HG03066 (cell line): ENCODE data around the gene UBE2Q1.
"Not testable (repeated sequence)": the region's sequence is repeated elsewhere in the genome, so short reads cannot be mapped to it uniquely, and the experiment has no call there.

Experiments used
- ATAC-seq: cut with Tn5 transposase; IDR thresholded peaks from one replicate; pipeline ENCODE4 v1.9.1; 2021; ENCODE audit warnings: low read depth; ENCODE audit not compliant: unreplicated experiment

UBE2Q1 gene

DNA sequence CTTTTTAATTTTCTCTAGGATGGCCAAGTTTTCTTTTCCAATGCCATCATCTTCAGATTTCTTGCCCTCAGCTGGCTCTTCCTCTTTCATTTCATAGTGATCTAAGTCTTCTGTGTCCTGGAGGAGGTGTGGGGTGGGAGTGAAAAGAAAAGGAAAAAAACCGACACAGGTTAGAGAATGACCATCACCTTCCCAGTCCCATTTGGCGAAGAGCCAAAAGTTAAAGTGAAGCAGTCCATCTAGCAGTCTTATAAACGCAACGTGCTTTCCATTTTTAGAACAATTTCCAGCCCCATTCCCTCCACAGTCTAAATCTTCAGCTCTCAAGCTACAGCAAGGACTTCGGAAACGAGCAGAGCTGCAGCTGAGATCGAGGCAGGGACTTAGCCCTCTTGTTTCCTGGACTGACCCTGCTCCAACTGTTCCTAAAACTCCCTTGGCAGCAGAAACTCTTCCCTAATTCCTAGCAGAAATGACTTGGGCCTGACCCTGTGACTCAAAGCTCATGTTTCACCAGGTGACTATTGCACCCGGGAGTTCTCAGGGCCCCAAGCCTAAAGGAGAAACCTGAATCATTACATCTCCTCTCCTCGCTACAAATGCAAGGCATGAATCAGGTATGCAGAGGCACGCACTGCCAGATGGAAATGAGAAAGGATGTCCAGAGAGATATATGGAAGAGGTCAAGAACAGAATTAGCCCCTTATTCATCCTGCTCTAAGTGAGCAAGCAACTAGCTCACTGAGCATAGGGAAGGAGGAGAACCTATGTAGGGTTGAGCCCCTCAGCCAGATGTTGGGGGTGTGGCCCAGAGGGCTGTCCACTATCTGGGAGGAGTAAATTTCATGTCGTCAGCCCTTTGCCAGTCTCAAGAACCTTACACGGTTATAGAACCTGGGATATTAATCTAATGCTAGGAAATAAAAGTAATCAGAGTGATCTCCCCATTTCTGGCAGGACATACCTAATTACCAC is 5.1 kb downstream of the UBE2Q1 start:
- ATAC-seq: no peak

DNA sequence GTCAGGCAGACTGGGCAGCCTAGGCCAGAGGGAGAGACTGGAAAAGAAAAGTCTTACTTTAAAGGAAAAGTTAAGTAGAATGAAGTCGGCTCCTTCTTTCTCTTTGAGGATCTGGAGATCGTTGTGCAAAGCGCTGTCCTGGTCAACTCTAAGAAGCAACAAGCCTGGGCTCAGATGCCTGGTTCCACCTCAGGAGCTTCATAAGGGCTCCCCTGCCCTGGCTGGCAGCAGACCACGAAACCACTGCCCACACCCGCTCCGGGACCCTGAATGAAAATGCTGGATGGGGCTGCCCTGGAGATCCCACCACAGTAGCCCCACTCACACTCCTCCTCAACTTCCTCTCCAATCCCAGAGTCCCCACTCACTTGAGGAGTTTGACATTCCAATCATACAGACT is 6.4 kb downstream of the UBE2Q1 start:
- no peak for ATAC-seq

DNA sequence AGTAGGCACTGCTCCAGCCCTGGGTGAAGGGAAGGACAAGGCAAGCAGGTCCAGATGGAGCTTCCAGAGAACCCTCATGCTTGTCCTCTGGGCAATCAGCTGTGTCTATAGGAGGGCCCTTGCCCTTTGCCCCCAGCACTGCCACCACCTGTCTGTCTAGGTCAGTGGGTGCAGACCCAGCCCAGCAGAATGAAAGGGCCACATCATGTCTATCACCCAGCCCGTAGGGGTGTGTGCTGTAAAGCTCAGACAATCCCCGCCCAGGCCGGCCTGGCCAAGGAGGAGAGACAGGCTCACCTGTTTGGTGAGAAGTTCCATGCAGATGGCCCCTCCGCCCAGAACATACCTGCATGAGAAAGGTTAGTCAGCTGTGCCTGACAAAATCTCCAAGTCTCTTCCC is 7.0 kb downstream of the UBE2Q1 start:
- no peak for ATAC-seq

DNA sequence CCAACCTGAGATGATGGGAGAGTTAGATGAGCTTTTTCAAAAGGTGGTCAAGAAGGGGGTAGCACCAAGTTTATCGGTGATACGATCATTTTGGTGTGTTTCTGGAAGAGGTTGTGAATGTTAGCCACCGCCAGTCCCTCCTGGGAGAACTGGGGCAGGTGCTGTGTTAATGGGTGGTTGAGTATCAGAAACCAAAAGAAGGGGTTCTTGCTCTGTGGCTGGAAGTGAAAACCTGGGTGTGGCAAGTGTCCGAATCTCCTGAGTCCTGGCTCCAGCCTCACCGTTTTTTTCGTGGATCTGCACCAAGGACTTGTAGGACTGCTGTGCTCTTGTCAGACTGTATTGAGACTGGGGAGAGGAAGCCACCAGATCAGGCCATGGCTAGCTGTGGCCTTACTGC is 7.8 kb downstream of the UBE2Q1 start:
- no peak for ATAC-seq

DNA sequence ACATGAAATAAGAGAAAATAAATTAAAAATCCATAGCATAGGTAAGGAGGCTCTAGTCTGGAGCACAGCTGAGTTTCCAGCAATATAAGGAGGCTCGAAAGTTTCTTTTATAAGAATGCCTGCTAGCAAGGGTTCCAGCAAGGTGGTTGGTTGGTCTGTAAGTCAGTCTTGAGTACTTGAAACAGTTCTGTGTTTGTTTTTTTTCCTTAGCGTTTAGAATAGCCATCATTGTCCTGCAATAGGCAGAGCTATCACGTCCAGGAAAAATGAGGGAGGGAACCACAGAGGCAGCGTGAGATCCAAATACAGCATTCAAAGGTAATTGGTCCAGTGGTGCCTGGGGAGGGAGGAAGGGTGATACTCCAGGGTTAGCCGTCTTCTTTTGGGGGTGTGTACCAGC is 8.4 kb downstream of the UBE2Q1 start:
- ATAC-seq: no peak

DNA sequence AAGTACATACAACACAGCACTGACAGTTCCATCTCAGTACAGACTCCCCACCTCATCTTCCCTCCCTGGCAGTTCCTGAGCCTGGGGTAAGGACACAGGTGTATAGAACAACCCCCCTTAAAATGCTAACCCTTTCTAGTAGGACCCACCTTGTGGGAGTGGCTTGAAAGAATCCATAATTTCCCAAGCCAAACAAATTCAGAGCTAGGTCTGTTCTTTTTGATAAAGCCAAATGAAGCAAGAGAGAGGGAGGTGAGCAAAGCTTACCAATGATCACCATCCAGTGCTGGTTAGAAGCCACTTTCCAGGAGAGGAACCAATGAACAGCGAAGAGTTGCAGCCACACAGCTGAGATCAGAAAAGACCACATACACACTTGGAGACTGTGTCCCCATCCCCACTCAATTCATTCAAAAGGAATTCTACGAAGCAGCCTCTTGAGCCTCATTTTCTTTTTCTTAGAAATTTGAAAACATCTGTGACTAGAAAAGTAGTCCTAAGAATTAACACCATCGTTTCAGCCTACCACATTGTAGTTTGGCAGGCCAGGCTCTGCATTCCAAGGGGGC is 9.2 kb downstream of the UBE2Q1 start:
- no peak for ATAC-seq

DNA sequence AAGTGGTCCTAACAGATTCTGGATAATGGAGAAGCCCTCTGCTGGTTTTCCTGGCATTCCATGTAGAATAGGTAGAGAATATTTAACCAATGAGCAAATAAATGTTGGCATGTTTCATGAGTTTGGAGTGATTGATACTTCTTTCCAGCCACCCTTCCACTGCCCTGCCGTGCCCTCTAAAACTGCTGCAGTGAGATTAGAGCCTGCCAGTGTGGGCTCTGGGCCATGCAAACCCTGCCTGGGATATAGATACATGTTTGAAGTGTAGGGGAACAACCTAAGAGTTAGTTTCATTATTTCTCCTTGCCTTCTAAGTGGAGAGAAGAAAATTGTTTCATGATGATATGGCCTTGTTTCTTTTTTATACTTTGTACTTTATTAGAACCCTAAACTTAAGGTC is 10.4 kb downstream of the UBE2Q1 start:
- no peak for ATAC-seq

DNA sequence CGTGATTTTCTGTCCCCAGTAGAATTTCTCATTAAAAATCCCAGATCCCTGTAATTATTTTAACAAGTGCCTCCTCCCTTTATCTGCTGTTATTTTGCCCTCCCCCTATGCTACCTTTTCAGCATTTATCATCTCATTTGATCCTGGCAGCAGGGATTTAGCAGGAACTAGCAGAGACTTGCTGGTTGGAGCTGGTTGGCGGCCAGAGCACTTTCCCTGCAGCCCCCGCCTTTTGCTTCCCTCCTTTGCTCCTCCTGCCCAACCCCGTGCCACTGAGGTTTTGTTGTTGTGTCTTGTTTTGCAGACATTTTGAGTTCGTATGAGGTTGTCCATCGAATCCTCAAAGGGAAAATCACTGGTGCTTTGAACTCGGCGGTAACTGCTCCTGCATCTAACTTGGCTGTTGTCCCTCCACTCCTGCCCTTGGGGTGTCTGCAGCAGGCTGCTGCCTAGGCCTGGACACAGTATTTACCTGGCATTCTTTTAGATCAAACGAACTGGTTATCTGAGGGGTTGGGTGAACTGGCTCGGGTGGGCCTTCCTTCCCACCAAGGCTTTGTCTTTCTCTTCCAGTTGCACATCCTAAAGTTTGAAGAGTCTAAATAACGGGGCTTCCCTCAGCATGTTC is 11.2 kb downstream of the UBE2Q1 start:
- ATAC-seq: no peak

DNA sequence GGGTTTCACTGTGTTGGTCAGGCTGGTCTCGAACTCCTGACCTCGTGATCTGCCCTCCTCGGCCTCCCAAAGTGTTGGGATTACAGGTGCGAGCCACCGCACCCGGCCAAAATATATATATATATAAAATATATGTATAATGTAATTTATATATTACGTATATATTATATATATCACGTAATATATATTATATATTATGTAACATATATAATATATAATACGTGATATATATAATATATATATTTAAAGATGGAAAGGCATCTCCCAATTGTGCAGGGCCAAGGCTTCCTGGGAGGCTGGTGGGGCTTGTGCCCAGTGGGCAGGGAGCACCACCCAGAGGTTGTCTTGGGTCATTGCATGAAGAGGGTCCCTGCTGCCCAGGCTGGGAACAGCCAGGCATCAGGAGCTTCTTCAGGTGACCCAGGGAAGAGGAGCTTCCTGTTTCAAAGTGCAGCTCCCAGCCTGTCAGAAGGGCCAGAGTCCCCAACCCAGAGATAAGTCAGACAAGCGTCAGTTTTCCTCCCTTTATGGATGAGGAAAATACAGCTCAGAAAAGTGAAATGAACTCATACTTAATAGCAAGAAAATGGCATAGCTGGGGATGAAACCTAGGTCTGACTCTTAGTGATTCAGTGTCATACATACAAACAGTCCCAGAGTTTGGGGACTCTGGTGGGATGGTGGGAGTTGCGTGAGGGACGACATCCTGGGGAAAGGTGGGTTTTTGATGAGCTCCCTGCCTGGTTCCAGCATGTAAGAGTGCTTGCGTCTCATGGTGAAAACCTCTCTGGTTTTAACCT is 12.0 kb downstream of the UBE2Q1 start:
- ATAC-seq: no peak

DNA sequence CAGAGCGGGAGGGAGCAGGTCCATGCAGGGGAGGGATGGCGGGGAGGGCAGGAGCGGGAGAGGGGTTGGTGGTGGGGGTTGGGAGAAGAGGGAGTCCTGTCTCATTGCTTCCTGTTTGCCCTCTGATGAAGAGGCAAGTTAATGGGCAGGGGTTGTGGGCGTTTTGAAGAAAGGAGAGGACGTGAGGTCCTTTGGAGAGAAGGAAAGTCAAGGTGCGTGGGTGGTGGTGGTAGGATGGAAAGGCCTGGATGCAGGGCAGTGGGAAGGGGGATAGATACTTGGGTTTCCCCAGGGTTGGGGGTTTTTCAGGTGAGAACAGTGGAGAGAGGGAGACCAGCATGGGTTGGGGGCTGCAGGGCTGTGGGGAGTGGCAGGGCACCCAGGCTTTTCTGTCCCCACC is 17.2 kb downstream of the UBE2Q1 start:
- no peak for ATAC-seq

DNA sequence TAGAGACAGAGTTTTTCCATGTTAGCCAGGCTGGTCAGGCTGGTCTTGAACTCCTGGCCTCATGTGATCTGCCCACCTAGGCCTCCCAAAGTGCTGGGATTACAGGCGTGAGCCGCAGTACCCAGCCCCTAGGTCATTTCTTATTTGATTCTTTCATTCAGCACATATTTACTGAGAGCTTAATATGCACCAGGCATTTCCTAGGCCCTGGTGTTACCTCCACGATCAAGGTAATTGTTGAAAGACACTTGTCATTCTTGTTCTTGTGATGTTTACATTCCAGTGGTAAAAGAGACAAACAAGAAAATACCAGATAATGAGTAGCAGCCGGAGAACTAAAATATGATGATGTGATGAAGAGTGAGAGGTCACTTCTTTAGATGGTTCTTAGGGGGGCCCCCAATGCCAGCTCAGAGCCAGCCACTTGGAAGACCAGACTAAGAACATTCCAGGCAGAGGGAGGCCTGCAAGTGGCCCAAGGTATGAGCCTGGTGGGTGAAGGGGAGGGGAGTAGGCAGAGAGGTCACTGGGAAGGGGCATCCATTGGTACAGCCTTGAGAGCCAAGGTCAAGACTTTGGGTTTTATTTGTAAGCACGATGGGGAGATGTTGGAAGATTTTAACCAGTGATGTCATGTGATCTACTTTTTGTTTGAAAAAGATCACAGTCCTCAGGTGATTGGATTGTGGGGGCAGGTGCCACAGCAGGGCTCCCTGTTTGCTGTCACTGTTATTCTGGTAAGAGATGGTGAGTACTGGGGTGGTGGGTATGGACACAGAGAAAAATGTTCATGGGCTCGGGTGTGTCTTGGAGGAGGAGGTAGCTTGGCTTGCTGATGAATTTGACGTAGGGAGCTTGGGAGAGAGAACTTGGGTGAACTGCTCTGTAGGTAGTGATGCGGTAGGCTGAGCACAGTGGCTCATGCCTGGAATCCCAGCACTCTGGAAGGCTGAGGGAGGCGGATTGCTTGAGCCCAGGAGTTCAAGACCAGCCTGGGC is 18.7 kb downstream of the UBE2Q1 start:
- no peak for ATAC-seq

DNA sequence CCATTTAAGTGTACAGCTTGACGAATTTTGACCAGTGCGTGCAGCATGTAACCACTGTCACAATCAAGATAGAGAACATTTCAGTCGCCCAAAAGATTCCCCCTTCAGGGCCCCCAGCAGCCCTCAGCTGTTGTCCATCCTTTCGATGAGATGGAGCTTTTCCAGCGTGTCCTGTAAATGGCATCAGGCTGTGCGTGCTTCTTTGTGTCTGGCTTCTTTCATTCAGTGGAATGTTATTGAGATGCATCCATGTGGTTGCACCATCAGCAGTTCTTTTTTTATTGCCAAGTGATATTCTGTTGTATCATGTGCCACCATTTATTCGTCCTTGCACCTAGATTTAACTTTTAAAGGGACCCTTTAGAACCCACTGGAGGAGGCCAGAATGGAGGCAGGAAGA is 21.9 kb downstream of the UBE2Q1 start:
- no peak for ATAC-seq

DNA sequence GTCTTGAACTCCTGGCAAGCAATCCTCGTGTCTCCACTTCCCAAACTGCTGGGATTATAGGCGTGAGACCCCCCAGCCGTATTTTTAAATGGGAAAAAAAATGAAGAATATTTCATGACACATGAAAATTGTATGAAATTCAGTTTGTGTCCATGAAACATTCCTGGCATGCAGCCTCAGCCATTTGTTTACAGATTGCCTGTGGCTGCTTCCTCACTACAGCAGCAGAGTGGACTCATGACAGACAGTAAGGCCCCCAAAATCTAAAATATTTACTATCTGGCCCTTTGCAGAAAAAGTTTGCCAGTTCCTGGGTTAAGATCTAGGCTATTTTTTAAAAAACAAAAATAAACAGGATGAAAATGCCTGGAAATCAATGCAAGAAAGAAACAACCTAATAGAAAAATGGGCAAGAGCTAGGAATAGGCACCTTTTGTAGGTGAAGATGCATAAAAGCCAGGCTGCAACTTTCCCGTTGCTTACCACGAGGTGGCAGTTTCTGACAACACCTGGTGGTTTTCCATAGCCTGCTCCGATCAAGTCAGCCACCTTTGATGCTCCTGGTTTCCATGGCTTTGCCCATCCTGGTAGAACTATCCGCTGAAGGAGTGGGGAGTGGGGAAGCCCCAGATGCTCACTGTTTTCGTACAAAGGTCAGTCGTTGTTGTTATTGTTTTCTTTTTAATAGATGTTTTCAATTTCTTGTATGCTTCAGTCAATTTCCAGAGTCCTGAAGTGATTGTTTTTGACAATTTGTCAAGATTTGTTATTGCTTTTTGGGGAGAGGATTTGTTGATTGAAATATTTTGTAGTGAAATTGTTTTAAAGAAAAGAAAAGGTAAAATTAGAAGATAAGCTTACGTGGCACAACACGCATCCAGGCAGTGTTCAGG is 24.3 kb downstream of the UBE2Q1 start:
- no peak for ATAC-seq

DNA sequence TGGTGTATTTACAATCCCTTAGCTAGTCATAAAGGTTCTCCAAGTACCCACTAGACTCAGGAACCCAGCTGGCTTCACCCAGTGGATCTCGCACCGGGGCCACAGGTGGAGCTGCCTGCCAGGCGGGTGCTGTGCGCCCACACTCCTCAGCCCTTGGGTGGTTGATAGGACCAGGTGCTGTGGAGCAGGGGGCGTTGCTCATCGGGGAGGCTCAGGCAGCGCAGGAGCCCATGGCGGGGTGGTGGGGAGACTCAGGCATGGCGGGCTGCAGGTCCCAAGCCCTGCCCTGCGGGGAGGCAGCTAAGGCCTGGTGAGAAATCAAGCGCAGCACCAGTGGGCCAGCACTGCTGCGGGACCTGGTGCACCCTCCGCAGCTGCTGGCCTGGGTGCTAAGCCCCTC is 26.5 kb downstream of the UBE2Q1 start:
- ATAC-seq: not testable (repeated sequence)

DNA sequence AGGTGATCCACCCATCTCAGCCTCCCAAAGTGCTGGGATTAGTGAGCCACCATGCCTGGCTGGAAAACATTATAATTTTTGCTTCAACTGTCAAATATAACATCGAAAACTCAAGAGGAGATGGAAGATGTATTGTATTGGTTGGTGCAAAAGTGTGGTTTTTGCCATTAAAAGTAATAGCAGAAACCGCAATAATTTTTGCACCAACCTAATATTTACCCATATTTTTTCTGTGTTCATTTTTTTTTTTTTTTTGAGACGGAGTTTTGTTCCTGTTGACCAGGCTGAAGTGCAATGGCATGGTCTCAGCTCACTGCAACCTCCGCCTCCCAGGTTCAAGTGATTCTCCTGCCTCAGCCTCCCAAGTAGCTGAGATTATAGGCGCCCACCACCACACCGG is 29.2 kb downstream of the UBE2Q1 start:
- no peak for ATAC-seq

DNA sequence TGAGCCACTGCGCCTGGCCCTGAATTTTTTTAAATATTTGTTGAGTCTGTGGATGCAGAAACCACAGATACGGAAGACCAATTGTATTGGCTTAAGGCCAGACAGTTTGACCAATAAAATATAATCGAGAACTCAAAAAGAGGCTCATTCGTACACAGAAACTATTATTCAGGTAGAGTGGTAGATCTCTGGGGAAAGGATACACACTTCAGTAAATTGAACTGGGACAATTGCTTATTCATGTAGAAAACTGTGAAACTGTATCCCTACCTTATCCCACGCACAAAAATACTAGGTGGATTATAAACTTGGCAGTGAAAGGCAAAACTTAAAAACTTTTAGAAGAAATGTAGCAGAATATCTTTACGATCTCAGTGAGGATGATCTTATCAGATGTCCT is 31.3 kb downstream of the UBE2Q1 start:
- no peak for ATAC-seq

DNA sequence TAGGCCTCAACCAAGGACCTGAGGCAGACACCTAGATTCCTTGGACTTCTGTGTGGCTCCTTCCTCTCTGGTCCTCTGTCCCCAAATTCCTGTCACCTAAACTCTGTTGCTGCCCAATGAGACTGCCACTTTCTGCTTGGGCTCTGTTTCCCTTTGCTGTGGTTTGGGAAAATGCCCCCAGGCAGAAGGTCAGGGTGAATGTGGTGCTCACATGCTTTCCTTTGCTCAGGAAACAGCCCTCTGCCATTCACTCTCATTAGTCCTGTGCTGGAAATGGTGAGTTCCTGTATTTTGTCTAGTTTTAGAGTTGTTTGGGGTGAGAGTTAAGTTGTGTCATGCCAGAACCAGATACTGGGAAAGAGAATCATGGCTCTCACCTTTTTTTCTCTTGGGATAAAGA is 33.6 kb downstream of the UBE2Q1 start:
- ATAC-seq: no peak

DNA sequence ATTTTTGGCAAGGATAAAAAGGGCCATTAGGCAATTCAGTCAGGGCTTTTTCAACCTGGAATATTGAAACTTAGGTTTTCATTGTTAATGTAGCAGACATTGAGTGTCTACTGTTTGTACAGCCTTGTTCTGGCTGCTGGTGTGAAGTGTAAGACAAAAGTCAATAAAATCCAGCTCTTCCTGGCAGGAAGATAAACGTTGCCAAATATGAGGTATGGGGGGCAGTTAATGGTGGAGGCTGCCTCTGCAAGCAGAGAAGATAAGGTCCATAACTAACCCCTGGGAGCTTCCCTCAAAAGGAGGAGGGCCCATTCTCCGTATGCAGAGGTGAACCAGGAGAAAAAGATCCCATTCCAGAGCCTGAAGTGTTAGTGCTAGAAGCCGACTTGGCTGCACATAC is 36.8 kb downstream of the UBE2Q1 start:
- ATAC-seq: no peak

DNA sequence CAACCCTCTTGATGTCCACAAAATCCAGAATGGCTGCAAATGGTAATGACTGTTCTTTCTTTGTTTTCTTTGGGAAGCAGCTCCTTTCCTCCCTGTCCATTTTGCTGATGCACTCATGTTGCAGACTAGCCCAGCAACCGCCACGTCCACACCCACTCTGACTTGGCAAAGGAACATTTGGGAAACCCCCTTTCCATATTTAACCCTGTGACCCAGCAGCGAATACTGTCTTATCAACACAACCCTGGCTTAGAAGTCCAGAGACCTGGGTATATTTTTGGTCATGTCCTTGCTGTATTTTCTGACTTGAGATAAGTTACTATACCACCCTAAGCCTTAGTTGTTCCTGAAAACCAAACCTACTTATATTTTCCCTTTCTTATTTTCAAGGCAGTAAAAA is 38.1 kb downstream of the UBE2Q1 start:
- no peak for ATAC-seq
